ENCODE results near the gene ZNF574.
A peak's percentile ranks its signal among the peaks of the same experiment; 100 is the strongest.
"Not testable (repeated sequence)": the region's sequence is repeated elsewhere in the genome, so short reads cannot be mapped to it uniquely, and the experiment has no call there.

Gene ZNF574, protein sequence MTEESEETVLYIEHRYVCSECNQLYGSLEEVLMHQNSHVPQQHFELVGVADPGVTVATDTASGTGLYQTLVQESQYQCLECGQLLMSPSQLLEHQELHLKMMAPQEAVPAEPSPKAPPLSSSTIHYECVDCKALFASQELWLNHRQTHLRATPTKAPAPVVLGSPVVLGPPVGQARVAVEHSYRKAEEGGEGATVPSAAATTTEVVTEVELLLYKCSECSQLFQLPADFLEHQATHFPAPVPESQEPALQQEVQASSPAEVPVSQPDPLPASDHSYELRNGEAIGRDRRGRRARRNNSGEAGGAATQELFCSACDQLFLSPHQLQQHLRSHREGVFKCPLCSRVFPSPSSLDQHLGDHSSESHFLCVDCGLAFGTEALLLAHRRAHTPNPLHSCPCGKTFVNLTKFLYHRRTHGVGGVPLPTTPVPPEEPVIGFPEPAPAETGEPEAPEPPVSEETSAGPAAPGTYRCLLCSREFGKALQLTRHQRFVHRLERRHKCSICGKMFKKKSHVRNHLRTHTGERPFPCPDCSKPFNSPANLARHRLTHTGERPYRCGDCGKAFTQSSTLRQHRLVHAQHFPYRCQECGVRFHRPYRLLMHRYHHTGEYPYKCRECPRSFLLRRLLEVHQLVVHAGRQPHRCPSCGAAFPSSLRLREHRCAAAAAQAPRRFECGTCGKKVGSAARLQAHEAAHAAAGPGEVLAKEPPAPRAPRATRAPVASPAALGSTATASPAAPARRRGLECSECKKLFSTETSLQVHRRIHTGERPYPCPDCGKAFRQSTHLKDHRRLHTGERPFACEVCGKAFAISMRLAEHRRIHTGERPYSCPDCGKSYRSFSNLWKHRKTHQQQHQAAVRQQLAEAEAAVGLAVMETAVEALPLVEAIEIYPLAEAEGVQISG

DNA sequence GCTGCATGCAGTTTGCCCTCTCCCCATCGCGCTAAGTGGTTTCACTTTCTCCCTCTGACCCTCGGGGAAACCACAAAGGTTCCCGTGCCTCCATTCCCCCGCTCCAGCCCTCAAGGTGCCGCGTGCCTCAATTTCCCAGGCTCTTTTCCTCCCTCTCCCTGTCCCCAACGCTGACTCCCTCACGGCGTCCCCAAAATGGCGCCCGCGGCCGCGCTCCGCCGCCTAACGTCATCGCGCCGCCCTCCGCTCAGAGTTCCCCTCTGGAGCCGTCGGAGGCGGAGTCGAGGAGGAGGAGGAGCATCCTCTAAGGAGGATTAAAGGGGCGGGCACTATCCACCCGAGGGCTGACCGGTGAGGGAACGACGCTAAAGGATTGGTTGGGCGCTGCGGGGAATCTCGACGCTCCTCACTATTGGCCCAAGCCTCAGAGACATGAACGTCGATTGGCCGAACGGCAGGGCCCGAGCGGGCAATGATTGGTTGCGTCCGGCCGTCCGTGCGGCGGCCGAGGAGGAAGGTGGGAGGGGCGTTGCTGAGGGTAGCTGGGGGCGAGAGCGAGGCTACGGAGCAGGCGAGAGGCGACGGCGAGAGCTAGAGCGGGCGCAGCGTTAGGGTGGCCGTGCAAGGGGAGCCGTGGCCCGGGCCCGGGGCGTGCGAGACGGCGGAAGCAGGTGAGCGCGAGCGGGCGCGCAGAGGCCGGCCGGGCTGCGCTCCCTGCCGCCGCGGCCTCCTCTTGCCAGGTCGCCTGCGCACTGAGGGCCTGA lies at the start of gene ZNF574:
ZNF574 (plus strand) TSS at position 551 of the 764 bp plus-strand sequence. CDS start 2,441 bp downstream, outside the sequence.
- peak; percentile 87 to 100 (median 96) for DNase-seq

GRCh38 chr19:42028304-42029216 lies 47.4 kb upstream of the ZNF574 start:
- no peak for DNase-seq

DNA sequence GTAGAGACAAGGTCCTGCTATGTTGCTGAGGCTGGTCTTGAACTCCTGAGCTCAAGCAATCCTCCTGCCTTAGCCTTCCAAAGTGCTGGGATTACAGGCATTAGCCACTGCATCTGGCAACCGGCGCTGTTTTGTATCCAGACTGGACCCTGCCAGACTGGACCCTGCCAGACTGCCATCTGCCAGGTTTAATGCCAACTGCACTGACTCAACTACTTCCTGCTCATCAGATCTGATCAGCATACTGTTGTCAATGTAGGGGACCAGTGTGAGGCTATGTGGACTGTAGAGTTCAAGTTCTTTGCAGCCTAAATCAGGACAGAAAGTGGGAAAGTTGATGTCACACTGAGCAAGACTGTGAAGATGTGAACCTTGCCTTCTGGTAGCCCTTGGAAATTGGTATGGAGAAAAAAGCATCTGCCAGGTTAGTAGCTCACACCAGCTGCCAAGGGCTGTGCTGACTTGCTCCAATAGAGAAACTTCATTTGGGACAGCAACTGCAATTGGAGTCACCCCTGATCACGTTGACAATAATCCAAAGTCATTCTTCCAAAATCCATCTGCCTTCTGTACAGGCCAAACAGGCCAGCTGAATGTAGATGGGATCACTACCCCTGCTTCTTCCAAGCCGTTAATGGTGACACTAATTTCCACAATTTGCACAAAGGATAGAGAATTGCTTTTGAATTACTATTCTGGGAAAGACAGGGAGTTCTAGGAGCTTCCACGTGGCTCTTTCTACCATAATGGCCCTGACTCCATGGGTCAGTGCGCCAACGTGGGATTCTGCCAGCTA lies 45.1 kb upstream of the ZNF574 start:
- no peak for DNase-seq

DNA sequence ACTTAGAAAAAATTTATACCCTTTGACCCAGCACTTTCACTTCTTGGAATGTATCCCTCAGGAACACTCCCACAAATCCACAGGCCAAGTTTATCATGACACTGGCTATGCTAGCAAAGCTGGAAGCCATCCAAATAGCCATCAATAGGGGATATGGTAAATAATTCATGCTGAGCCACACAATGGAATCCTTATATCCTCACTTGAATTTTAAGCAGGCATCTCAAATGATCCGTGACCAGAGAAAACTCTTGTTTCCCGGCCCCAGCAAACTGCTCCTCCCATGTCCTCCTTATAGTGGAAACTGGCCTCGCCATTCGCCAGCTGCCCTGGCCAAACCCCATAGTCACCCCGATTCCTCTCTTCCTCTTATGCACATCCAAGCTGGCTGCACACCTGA lies 43.5 kb upstream of the ZNF574 start:
- no peak for DNase-seq

GRCh38 chr19:42033413-42033812 lies 42.6 kb upstream of the ZNF574 start:
- DNase-seq, result no peak

DNA sequence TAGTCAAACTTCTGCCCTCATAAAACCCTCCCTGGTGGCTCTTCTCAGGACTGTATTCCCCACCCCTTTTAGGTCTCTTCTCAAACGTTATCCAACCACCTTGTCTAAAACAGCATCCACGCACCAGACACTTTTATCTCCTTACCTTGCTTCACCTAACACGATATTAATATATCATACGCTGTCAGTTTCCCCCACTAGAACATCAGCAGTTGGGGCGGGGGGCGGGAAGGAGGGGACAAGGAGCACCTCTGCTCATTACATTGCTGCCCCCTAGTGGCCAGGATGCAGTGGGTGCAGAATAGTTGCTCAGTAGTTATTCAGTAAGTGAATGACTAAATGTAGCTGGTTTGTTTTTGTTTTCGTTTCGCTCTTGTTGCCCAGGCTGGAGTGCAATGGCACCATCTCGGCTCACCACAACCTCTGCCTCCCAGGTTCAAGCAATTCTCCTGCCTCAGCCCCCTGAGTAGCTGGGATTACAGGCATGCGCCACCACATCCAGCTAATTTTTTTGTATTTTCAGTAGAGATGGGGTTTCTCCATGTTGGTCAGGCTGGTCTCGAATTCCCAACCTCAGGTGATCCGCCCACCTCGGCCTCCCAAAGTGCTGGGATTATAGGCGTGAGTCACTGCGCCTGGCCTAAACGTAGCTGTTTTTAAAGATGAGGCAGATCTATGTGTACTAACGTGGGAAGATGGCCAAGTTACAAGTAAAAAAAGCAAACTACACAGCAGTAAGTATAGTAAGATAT lies 41.1 kb upstream of the ZNF574 start:
- peak in 3 of 4 experiments; percentile 17 to 49 (median 35) for DNase-seq

GRCh38 chr19:42037649-42038048 lies 38.3 kb upstream of the ZNF574 start:
- no peak for DNase-seq

DNA sequence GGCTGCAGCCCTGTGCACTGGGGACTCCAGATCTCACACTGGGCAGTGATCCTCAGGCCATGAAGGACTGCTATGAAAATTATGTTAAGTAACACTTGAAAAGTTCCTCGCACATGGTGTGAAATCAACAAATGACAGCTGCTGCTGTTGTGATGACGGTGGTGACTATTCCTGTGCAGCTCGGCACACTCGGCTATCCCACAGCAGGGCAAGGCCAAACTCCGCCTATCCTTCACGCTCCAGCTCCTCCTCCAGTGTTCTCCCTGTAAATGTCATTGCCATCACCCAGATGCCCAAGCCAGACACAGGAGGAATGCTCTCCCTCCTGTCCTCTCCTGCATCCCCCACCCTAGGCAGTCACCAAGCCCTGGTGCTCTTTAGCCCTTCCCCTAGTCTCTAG lies 37.3 kb upstream of the ZNF574 start:
- DNase-seq, result no peak

GRCh38 chr19:42040031-42040430 lies 35.9 kb upstream of the ZNF574 start:
- DNase-seq, result no peak

- not testable (repeated sequence) for DNase-seq
These were observed 35.5 kb upstream of the ZNF574 start for GRCh38 chr19:42040491-42040890.

- DNase-seq, result no peak
These were observed 33.4 kb upstream of the ZNF574 start for GRCh38 chr19:42042455-42043170.

- no peak for DNase-seq
These were observed 30.4 kb upstream of the ZNF574 start for GRCh38 chr19:42045575-42045974.

DNA sequence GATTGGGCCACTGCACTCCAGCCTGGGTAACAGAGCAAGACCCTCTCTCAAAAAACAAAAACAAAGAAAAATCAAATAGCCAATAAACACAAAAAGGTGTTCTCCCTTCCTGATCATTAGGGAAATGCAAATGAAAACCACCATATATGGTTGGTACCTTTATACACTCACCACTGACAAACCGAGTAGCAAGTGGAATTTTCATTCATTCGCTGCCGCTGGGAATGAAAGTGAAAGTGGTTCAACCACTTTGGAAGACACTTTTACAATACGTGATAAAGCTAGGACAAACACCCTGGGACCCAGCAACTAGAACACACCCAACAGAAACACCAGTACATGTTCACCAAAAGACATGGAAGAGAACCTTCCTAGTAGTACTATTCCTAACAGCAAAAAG lies 27.0 kb upstream of the ZNF574 start:
- DNase-seq, result no peak

DNA sequence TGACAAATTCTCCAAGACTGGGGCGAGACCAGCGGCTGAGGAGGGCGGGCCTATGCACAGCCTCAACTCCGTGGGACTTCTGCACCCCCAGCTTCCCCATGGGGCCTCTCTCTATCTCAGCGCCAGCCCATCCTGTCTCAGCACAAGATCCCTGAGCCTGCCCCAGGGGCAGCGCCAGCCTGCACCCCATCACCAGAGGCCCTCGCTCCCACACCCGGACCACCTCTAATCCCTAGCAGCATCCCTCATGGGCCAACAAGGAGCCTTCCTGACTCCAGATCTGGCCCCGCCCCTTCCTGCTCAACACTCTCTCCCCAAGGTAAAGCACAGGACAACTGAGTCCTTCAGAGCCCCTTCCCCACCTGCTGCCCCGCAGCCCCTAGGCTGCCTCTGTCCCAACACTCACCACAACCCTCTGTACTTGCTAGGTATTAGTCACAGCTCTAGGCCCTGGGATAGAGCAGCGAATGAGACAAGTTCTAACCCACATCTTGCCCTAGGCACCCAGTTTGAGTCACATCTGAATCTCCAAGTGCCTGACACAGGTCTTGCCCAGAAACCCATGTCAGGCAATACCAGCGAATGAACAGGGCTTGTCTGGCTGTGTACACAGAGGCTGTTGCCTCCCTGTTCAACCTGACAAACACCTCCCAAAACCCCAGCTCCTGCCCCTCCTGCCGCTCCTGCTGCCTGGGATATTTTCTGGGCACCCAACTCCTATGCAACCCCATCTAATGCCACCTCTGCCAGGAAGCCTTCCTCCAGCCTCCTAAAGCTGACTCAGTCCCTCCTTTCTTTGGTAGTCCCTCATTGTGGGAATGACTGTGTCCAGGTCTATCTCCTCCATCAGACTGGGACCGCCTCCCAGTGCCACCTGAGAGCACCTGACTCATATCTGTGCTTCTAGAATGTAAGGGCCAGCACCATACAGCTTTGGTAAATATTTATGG lies 24.5 kb upstream of the ZNF574 start:
- no peak for DNase-seq

GRCh38 chr19:42052241-42052863 lies 23.6 kb upstream of the ZNF574 start:
- DNase-seq, result no peak

DNA sequence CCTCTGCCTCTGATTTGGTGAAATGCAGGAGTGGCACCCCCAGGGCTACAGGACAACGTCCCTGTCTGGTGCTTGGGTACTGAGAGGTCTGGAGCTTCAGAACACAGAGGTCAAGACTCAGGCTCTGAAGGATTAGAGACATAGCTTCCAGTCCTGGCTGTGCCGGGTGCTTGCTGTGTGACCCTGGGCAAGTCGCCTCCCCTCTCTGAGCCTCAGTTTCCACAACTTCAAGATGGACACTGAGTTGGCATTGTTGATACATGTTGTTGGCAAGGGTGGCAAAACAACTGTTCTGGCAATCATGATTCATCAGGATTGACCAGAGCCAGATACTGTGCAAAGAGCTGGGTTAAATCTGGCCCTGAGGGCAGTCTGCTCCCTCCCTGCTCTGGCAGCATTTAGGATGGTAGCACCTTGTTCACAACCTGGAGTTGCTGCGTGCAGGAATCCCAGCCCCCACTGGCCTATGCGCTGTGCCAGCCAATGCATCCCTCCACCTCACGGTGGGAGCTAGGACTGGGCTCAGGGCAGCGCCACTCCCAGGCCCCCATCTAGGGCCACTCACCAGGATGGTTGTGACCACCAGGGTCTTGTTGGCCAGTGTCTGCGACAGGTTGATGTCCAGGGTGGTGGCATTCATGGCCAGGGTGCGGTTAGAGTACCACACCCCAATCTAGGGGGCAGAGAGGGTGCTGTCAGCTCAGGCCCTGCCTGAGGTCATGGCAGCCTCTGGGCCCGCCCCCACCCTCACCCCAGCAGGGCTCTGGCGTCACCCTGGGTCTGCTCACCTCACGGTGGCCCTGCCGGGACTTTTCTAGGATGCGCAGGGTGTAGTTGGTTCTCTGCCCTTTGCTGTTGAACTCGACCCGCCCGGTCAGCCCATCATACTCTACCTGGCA lies 22.7 kb upstream of the ZNF574 start:
- no peak for DNase-seq

GRCh38 chr19:42054205-42054604 lies 21.8 kb upstream of the ZNF574 start:
- DNase-seq, result no peak
